Peyer's patch (tissue), 4 donors: ENCODE measurements around the gene GPD1L. TPM values are rescaled to one million over a fixed set of nuclear protein-coding genes. Genes with fewer than 3 reads are reported as not detected.

Experiments
- DNase-seq, 3 donors: peaks; one replicate each; pipeline ENCODE4 v3.0.0-alpha.2; 2017 to 2019
- H3K27ac ChIP-seq, 4 donors: fragments of 200-600 bp; sonication (generic); one replicate each; pipeline ENCODE4 v1.5.1; 2016 to 2019
- H3K27me3 ChIP-seq, 2 donors: fragments of 200-600 bp; sonication (generic); one replicate each; pipeline ENCODE4 v1.5.1; 2019
- H3K36me3 ChIP-seq, 3 donors: fragments of 200-600 bp; sonication (generic); one replicate each; pipeline ENCODE4 v1.5.1; 2016 to 2019
- H3K4me1 ChIP-seq, 4 donors: fragments of 200-600 bp; sonication (generic); one replicate each; pipeline ENCODE4 v1.5.1; 2016 to 2019
- H3K4me3 ChIP-seq, 4 donors: fragments of 200-600 bp; sonication (generic); 1 replicate in 3 of 4; 2 replicates in 1 of 4; pipeline ENCODE4 v1.5.1; 2016 to 2019; ENCODE audit warnings: mild to moderate bottlenecking in 1 of 4
- H3K9me3 ChIP-seq, 4 donors: fragments of 200-600 bp; sonication (generic); one replicate each; pipeline ENCODE4 v1.5.1; 2016 to 2019; ENCODE audit warnings: mild to moderate bottlenecking in 1 of 4
- CTCF ChIP-seq, 6 experiments: fragments of 450-650 bp in 4 of 6; fragments of 200-600 bp in 2 of 6; sonication (generic) in 1 of 6; IDR thresholded peaks; one replicate each; pipeline ENCODE4 v1.5.1; 2017 to 2019; ENCODE audit warnings: antibody characterized with exemption in 6 of 6, mild to moderate bottlenecking in 3 of 6, moderate library complexity in 1 of 6
- POLR2A ChIP-seq, 2 donors: fragments of 450-650 bp; IDR thresholded peaks; one replicate each; pipeline ENCODE4 v1.5.1; 2017; ENCODE audit warnings: antibody characterized with exemption in 2 of 2, mild to moderate bottlenecking in 2 of 2, moderate library complexity in 2 of 2
- total RNA-seq, 4 donors: library from RNA; depleted of rRNA; stranded (reverse); fragments of >200 nt; gene quantifications; one replicate each; pipeline ENCODE4 v1.1.0, GENCODE V29; 2016

The GPD1L gene
- total RNA-seq, 4 donors from 2014 or later: 54.6 to 157 (median 80.6) TPM

- no peak overlapping the region for H3K27ac ChIP-seq
Measured at GRCh38 chr3:32200992-32201758, 94.8 kb downstream of the GPD1L start.

GRCh38 chr3:32202496-32202895 is 96.1 kb downstream of the GPD1L start:
- DNase-seq: no peak
- Histone ChIP-seq H3K27ac (no peak overlapping the region), H3K9me3 (no peaks in the 10 kb centered on the region), H3K27me3 (no peaks in the 10 kb centered on the region), H3K4me1 (no peaks in the 10 kb centered on the region), H3K4me3 (no peak overlapping the region), H3K36me3 (no peaks in the 10 kb centered on the region)
- TF ChIP-seq POLR2A (IDR thresholded peaks at IDR 0.05) (no peak), CTCF (IDR thresholded peaks at IDR 0.05) (no peak)

More at GRCh38 chr3:32200992-32201758, 94.8 kb downstream of the GPD1L start:
- no peak overlapping the region for H3K4me3 ChIP-seq
- no peaks in the 10 kb centered on the region for H3K4me1 ChIP-seq
- no peak for DNase-seq
- no peaks in the 10 kb centered on the region for H3K9me3 ChIP-seq
- H3K36me3 ChIP-seq: no peaks in the 10 kb centered on the region
- no peaks in the 10 kb centered on the region for H3K27me3 ChIP-seq
- TF ChIP-seq CTCF (IDR thresholded peaks at IDR 0.05) (no peak), POLR2A (IDR thresholded peaks at IDR 0.05) (no peak)

- no peaks in the 10 kb centered on the region for H3K27me3 ChIP-seq
- no peak for TF ChIP-seq CTCF (IDR thresholded peaks at IDR 0.05)
- TF ChIP-seq POLR2A (IDR thresholded peaks at IDR 0.05): no peak
- no peak for DNase-seq
- no peaks in the 10 kb centered on the region for H3K4me1 ChIP-seq
- no peaks in the 10 kb centered on the region for H3K9me3 ChIP-seq
- no peak overlapping the region for H3K27ac ChIP-seq
- no peaks in the 10 kb centered on the region for H3K36me3 ChIP-seq
- no peak overlapping the region for H3K4me3 ChIP-seq
Measured at GRCh38 chr3:32203854-32204253, 97.4 kb downstream of the GPD1L start.

GRCh38 chr3:32208447-32208846 is 102.0 kb downstream of the GPD1L start:
- TF ChIP-seq CTCF (IDR thresholded peaks at IDR 0.05) (no peak), POLR2A (IDR thresholded peaks at IDR 0.05) (no peak)
- H3K27ac ChIP-seq: no peak overlapping the region

GRCh38 chr3:32215185-32215584 is 108.8 kb downstream of the GPD1L start:
- TF ChIP-seq POLR2A (IDR thresholded peaks at IDR 0.05) (no peak), CTCF (IDR thresholded peaks at IDR 0.05) (no peak)
- no peak overlapping the region for H3K4me3 ChIP-seq
- H3K4me1 ChIP-seq: no peaks in the 10 kb centered on the region
- no peak overlapping the region for H3K27ac ChIP-seq
- peaks cover 0 to 7% (median 2%) of the 10 kb centered on the region in 4 donors for H3K9me3 ChIP-seq
- DNase-seq: no peak
- H3K36me3 ChIP-seq: no peaks in the 10 kb centered on the region
- no peaks in the 10 kb centered on the region for H3K27me3 ChIP-seq

More at GRCh38 chr3:32208447-32208846, 102.0 kb downstream of the GPD1L start:
- H3K4me3 ChIP-seq: no peak overlapping the region
- no peaks in the 10 kb centered on the region for H3K9me3 ChIP-seq
- DNase-seq: no peak
- H3K27me3 ChIP-seq: no peaks in the 10 kb centered on the region
- no peaks in the 10 kb centered on the region for H3K36me3 ChIP-seq
- no peaks in the 10 kb centered on the region for H3K4me1 ChIP-seq
